GM12878 (cell line): ENCODE data around the gene SCAI.

Experiments
- FOXM1 ChIP-seq: IDR thresholded peaks from 2 replicates; pipeline ENCODE4 v1.6.1; 2012; ENCODE audit warnings: low read depth, mild to moderate bottlenecking, inconsistent platforms, low read length, moderate library complexity
- TCF7 ChIP-seq: IDR thresholded peaks from 2 replicates; pipeline ENCODE4 v1.6.1; 2014; ENCODE audit warnings: antibody characterized with exemption, borderline replicate concordance
- TF ChIP-seq, protein P1 (sequence below): IDR thresholded peaks from 2 replicates; pipeline ENCODE4 v1.6.1; 2012; ENCODE audit warnings: mild to moderate bottlenecking, low read depth, low read length

DNA sequence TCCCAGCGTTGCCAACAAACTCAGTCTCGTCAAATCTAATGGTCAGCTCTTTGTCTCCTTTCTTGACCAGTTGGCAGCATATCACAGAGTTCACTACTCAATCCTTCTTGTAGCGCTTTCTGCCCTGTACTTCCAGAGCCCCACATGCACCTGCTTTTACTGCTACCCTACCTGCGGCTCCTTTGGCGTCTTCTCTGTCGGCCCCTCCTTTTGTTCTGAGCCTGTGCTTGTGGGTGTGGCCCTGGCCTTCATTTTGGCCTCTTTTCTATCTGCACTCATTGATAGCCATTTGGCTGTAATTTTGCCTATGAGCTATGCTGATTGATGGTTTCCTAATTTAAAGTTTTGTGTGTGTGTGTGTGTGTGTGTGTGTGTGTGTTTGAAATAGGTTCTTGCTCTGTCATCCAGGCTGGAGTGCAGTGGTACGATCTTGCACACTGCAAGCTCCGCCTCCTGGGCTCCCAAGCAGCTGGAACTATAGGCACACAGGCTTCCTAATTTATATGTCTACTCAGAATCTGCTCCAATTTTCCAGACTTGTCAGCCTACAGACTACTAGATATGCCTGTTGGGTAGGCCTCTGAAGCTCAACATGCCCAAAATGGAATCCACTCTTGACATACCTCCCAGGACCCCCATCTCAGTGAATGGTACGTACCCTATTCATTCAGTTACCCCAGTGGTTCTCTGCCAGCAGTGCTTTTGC is 249.1 kb downstream of the SCAI start:
- TF ChIP-seq FOXM1 (no peak), TCF7 (no peak)
- TF ChIP-seq, protein P1, sequence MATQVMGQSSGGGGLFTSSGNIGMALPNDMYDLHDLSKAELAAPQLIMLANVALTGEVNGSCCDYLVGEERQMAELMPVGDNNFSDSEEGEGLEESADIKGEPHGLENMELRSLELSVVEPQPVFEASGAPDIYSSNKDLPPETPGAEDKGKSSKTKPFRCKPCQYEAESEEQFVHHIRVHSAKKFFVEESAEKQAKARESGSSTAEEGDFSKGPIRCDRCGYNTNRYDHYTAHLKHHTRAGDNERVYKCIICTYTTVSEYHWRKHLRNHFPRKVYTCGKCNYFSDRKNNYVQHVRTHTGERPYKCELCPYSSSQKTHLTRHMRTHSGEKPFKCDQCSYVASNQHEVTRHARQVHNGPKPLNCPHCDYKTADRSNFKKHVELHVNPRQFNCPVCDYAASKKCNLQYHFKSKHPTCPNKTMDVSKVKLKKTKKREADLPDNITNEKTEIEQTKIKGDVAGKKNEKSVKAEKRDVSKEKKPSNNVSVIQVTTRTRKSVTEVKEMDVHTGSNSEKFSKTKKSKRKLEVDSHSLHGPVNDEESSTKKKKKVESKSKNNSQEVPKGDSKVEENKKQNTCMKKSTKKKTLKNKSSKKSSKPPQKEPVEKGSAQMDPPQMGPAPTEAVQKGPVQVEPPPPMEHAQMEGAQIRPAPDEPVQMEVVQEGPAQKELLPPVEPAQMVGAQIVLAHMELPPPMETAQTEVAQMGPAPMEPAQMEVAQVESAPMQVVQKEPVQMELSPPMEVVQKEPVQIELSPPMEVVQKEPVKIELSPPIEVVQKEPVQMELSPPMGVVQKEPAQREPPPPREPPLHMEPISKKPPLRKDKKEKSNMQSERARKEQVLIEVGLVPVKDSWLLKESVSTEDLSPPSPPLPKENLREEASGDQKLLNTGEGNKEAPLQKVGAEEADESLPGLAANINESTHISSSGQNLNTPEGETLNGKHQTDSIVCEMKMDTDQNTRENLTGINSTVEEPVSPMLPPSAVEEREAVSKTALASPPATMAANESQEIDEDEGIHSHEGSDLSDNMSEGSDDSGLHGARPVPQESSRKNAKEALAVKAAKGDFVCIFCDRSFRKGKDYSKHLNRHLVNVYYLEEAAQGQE = no peak
